C4-2B (cell line): ENCODE results near the gene CIART.
"Not testable (repeated sequence)": the region's sequence is repeated elsewhere in the genome, so short reads cannot be mapped to it uniquely, and the experiment has no call there.

Experiments
- CTCF ChIP-seq: fragments of 450-650 bp; conservative IDR thresholded peaks from 2 replicates; pipeline ENCODE4 v1.5.1; 2017; ENCODE audit warnings: mild to moderate bottlenecking
- ZFX ChIP-seq: fragments of 450-650 bp; IDR thresholded peaks from 2 replicates; pipeline ENCODE4 v1.6.1; 2017

- TF ChIP-seq CTCF, ZFX: not testable (repeated sequence)
These were observed 45.2 kb upstream of the CIART start for GRCh38 chr1:150237176-150237575.
